Measurements from ENCODE around the gene MAST4. TPM values are rescaled to one million over a fixed set of nuclear protein-coding genes. Genes with fewer than 3 reads are reported as not detected.

Gene MAST4
- total and polyA plus RNA-seq, 2 of the 8 experiments (the other 6 are each of a cell fraction or from before 2014, with no cell fraction given), result 1.5 to 2.6 TPM

GRCh38 chr5:66880401-66880800, 284.2 kb downstream of the MAST4 start:
- Histone ChIP-seq H4K20me1 (replicated peaks in 1 of 2; ENCODE audit: control insufficient read depth in 1 of 2, insufficient read depth in 2 of 2, low read length in 2 of 2) (peaks cover 0 to 3% of the 10 kb centered on the region in 2 experiments), H3K4me3 (ENCODE audit: extremely low read depth in 1 of 4, insufficient read depth in 2 of 4, low read depth in 3 of 4, low read length in 4 of 4) (no peak overlapping the region), H2BK15ac (ENCODE audit: low read length) (no peak overlapping the region), H2BK120ac (replicated peaks; ENCODE audit: low read depth, low read length) (no peak overlapping the region), H3K79me2 (ENCODE audit: control insufficient read depth in 1 of 2, insufficient read depth in 2 of 2, low read length in 2 of 2) (no peaks in the 10 kb centered on the region), H4K8ac (ENCODE audit: extremely low read depth, insufficient read depth, low read length) (no peak overlapping the region), H3K27ac (ENCODE audit: low read depth, low read length) (no peak overlapping the region), H3K56ac (replicated peaks; ENCODE audit: insufficient read length, low read depth, low read length) (no peak overlapping the region), H3K14ac (ENCODE audit: insufficient read length) (no peak overlapping the region), H2BK20ac (ENCODE audit: low read length) (no peak overlapping the region), H3K27me3 (replicated peaks in 1 of 4; ENCODE audit: control insufficient read depth in 3 of 4, extremely low read depth in 1 of 4, insufficient read depth in 3 of 4, low read length in 3 of 4) (no peaks in the 10 kb centered on the region), H3K4me2 (ENCODE audit: insufficient read depth in 1 of 2, low read depth in 2 of 2, low read length in 2 of 2) (no peak overlapping the region), H3K18ac (ENCODE audit: extremely low read depth, low read length) (no peak overlapping the region), H3K4me1 (replicated peaks in 1 of 4; ENCODE audit: control insufficient read depth in 3 of 4, insufficient read depth in 4 of 4, low read length in 3 of 4) (no peaks in the 10 kb centered on the region), H3K79me1 (ENCODE audit: low read depth, low read length) (no peaks in the 10 kb centered on the region; the same call in 1 of the 2 replicates), H4K5ac (ENCODE audit: insufficient read length, low read depth, low read length) (no peak overlapping the region), H3K9me3 (ENCODE audit: insufficient read depth in 2 of 2, low read depth in 1 of 2, low read length in 1 of 2) (no peaks in the 10 kb centered on the region), H4K91ac (replicated peaks; ENCODE audit: insufficient read length, low read length) (no peak overlapping the region), H3K23me2 (ENCODE audit: low read depth, low read length) (no peaks in the 10 kb centered on the region), H2AFZ (ENCODE audit: low read length) (no peak overlapping the region), H3K4ac (replicated peaks; ENCODE audit: insufficient read length, low read depth, low read length) (no peak overlapping the region), H2AK5ac (ENCODE audit: low read depth, low read length) (no peak overlapping the region), H3K23ac (ENCODE audit: insufficient read length) (no peak overlapping the region), H2BK5ac (ENCODE audit: low read depth, low read length) (no peak overlapping the region), H2BK12ac (ENCODE audit: low read depth, low read length) (no peak overlapping the region), H3K36me3 (ENCODE audit: control insufficient read depth in 2 of 4, insufficient read depth in 4 of 4, low read length in 3 of 4) (no peaks in the 10 kb centered on the region), H3K9ac (replicated peaks in 1 of 4; ENCODE audit: extremely low read depth in 1 of 4, low read depth in 3 of 4, low read length in 3 of 4) (no peak overlapping the region)
- CTCF ChIA-PET (ENCODE audit: partially characterized antibody), result interaction anchor here (1.7 kb wide), 1 partner anchor 574 kb away, joined by 4 read pairs; no protein-coding TSS in a partner anchor
- TF ChIP-seq SP4 (IDR thresholded peaks at IDR 0.05; ENCODE audit: low read length) (no peak), KDM5A (IDR thresholded peaks at IDR 0.05; ENCODE audit: low read length) (no peak), SIRT6 (IDR thresholded peaks at IDR 0.05; ENCODE audit: low read length) (no peak), TBP (IDR thresholded peaks at IDR 0.05; ENCODE audit: low read depth, low read length) (no peak), CREB1 (IDR thresholded peaks at IDR 0.05) (no peak), GTF2F1 (IDR thresholded peaks at IDR 0.05; ENCODE audit: borderline replicate concordance, low read depth, low read length) (no peak), HDAC2 (IDR thresholded peaks at IDR 0.05; ENCODE audit: borderline replicate concordance in 1 of 2, low read depth in 2 of 2, low read length in 2 of 2) (no peak), KDM1A (IDR thresholded peaks at IDR 0.05; ENCODE audit: borderline replicate concordance, low read length) (no peak), NANOG (IDR thresholded peaks at IDR 0.05; ENCODE audit: insufficient read depth, low read depth, low read length, poor library complexity, severe bottlenecking) (no peak), POLR2AphosphoS5 (IDR thresholded peaks at IDR 0.05; ENCODE audit: low read depth, low read length) (no peak), GABPA (IDR thresholded peaks at IDR 0.05; ENCODE audit: borderline replicate concordance, insufficient read depth, low read length) (no peak)
- FAIRE-seq (no peak), DNase-seq (ENCODE audit: low read depth in 1 of 2, low spot score in 2 of 2) (no peak)
- POLR2A ChIA-PET (ENCODE audit: partially characterized antibody), result no interaction called here
- 83% methylated on average over 3 of the region's 3 CpGs; no CpG with 5 or more reads in 1 of the 2 experiments for WGBS, 2 experiments (ENCODE audit: extremely low coverage in 1 of 2, insufficient coverage in 1 of 2, insufficient read length in 1 of 2, insufficient replicate concordance in 2 of 2, low coverage in 1 of 2, low lambda C conversion rate in 2 of 2, missing lambda C conversion rate in 1 of 2)

All from H1 (cell line).